ENCODE results near the gene DPEP3. TPM values are rescaled to one million over a fixed set of nuclear protein-coding genes. Genes with fewer than 3 reads are reported as not detected.

The DPEP3 gene
- total RNA-seq, 6 donors from 2014 or later, result 0.15 to 1.0 (median 0.30) TPM; not detected in 2

DNA sequence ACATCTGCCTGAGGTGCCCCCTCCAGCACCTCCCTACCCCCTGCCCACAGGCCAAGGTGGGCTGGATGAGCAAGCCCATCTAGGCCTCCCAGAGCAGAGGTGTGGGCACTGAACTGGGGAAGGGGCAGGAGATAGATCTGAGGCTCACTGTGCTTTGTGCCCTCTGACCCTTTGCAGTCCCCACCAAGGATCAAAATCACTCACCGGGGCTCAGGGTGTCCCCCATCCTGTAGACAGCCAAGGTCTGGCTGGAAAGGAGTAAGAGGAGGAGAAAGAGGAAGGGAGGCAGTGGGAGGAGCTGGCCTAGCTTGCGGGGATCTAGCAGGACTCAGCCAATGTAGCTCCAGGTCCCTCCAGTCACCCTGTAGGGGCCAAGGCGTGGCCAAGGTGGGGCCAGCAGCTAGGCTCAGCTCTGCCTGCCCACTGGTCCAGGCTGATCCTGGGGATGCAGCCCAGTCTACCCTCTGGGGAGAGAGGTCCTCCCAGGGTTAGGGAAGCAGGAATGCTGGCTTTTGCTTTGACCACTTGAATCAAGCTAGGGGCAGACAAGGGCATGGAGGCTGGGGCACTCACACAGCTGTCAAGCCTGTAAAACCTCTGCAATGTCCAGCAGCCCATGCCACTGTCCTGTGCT, 13.6 kb downstream of the DPEP3 start:
- Histone ChIP-seq H3K4me3 (peak overlapping the region; percentile 40 to 99 (median 76)), H3K27ac (peak overlapping the region; percentile 90 to 98 (median 96)), H3K4me1 (peaks cover 42 to 66% (median 51%) of the 10 kb centered on the region in 4 donors), H3K9me3 (no peaks in the 10 kb centered on the region), H3K36me3 (peaks cover 0 to 23% (median 14%) of the 10 kb centered on the region in 4 donors), H3K27me3 (no peaks in the 10 kb centered on the region)
- peak in 1 of 2 donors; percentile 51 for DNase-seq
- TF ChIP-seq EP300 (IDR thresholded peaks at IDR 0.05) (no peak), POLR2A (IDR thresholded peaks at IDR 0.05) (peak in 1 of 4 donors; percentile 15), POLR2AphosphoS5 (IDR thresholded peaks at IDR 0.05) (no peak)
- TF ChIP-seq, protein P1, sequence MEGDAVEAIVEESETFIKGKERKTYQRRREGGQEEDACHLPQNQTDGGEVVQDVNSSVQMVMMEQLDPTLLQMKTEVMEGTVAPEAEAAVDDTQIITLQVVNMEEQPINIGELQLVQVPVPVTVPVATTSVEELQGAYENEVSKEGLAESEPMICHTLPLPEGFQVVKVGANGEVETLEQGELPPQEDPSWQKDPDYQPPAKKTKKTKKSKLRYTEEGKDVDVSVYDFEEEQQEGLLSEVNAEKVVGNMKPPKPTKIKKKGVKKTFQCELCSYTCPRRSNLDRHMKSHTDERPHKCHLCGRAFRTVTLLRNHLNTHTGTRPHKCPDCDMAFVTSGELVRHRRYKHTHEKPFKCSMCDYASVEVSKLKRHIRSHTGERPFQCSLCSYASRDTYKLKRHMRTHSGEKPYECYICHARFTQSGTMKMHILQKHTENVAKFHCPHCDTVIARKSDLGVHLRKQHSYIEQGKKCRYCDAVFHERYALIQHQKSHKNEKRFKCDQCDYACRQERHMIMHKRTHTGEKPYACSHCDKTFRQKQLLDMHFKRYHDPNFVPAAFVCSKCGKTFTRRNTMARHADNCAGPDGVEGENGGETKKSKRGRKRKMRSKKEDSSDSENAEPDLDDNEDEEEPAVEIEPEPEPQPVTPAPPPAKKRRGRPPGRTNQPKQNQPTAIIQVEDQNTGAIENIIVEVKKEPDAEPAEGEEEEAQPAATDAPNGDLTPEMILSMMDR (IDR thresholded peaks at IDR 0.05), result no peak
- peak; percentile 3 to 36 for ATAC-seq (ENCODE audit: low FRiP score in 2 of 2)
- 20 to 47% methylated on average over 1 to 3 of the region's 3 CpGs for whole genome bisulfite sequencing, 2 donors

DNA sequence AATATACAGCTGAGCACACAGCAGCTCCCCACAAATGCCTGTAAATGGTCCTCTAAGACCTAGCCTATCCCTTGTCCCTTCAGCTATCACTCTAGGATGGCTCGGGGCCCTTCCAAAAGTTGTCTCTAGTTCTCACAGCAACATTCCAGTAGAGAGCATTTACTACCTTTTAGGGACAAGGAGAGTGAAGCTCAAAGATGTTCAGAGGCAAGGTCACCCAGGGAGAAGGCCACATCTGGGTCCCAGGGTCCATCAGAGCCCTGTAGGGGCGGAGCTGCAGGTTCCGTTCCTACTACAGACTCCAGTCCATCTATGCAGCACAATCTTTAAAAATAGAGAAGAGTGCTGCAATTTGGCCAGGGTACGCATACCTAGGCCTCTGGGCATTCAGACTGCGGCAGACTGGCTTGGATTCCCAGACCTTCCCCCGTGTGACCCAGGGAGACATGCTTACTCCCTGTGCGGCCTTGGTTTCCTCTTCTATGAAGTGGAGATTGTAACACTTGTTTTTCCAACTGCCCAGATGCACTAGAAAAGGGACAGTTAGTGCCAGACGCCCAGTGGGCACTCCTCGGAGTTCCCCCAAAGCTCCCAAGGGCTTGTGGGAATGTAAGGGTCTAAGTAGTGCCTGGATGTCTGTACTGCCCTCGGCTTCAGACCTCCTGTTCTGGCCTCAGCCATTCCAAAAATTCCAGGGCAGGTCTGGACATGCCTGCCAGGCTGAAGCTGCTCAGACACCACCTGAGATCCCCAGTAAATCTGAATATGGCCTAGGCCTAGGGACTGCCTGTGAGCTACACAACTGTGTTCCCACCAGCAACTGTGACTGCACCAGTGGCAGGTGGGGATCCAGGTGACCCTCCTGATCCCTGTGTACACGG, 14.4 kb downstream of the DPEP3 start:
- H3K4me1 ChIP-seq, result peaks cover 50 to 74% (median 57%) of the 10 kb centered on the region in 4 donors
- peak overlapping the region; percentile 90 to 98 (median 96) for H3K27ac ChIP-seq
- no peak for ATAC-seq (ENCODE audit: low FRiP score in 2 of 2)

DNA sequence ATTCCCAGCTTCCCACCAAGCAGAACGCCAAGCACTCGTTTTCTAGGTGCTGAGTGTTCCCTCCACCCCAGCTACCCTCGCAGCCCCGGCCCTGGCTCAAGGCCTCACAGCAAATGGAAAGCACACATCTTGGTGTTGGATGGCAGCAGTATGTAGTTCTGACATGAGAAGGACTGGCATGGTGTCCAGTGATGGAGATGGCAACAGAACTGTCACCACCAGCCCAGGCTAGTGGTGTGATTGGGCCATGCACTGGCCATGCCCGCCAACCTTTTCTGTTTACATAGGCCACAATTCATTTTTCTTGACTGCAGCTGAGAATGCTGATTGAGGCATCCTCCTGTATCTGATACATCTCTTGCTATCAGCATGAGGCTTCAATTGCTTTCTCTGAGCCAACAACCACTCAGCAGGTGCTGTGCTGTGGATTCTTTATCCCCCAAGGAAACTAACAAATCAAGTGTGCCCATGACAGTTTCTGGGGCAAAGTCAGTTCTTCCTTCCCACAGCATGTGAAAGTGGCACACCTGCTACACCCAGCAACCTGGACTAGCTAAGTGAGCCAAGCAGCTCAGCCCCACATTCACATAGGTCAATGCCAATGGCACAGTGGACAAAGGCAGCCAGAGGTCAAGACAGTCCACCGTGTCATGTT, 15.7 kb downstream of the DPEP3 start:
- Histone ChIP-seq H3K4me3 (no peak overlapping the region), H3K27me3 (no peaks in the 10 kb centered on the region), H3K4me1 (peaks cover 62 to 86% (median 67%) of the 10 kb centered on the region in 4 donors), H3K36me3 (peaks cover 0 to 43% (median 30%) of the 10 kb centered on the region in 4 donors), H3K27ac (peak overlapping the region; percentile 41 to 98 (median 96)), H3K9me3 (no peaks in the 10 kb centered on the region)
- 82 to 88% methylated on average over 6 of the region's 6 CpGs for WGBS, 2 donors
- TF ChIP-seq POLR2A (IDR thresholded peaks at IDR 0.05) (no peak), EP300 (IDR thresholded peaks at IDR 0.05) (no peak), POLR2AphosphoS5 (IDR thresholded peaks at IDR 0.05) (no peak)
- TF ChIP-seq, protein P1 (IDR thresholded peaks at IDR 0.05), result no peak
- DNase-seq (no peak), ATAC-seq (ENCODE audit: low FRiP score in 2 of 2) (no peak)

More for the DNA sequence above, 14.4 kb downstream of the DPEP3 start:
- peaks cover 0 to 31% (median 22%) of the 10 kb centered on the region in 4 donors for H3K36me3 ChIP-seq
- H3K27me3 ChIP-seq, result no peaks in the 10 kb centered on the region
- DNase-seq, result no peak
- WGBS, 2 donors, result 69 to 73% methylated on average over 8 of the region's 11 CpGs
- no peaks in the 10 kb centered on the region for H3K9me3 ChIP-seq
- peak overlapping the region in 3 of 4 donors; percentile 74 to 99 (median 78) for H3K4me3 ChIP-seq
- no peak for TF ChIP-seq EP300 (IDR thresholded peaks at IDR 0.05)

DNA sequence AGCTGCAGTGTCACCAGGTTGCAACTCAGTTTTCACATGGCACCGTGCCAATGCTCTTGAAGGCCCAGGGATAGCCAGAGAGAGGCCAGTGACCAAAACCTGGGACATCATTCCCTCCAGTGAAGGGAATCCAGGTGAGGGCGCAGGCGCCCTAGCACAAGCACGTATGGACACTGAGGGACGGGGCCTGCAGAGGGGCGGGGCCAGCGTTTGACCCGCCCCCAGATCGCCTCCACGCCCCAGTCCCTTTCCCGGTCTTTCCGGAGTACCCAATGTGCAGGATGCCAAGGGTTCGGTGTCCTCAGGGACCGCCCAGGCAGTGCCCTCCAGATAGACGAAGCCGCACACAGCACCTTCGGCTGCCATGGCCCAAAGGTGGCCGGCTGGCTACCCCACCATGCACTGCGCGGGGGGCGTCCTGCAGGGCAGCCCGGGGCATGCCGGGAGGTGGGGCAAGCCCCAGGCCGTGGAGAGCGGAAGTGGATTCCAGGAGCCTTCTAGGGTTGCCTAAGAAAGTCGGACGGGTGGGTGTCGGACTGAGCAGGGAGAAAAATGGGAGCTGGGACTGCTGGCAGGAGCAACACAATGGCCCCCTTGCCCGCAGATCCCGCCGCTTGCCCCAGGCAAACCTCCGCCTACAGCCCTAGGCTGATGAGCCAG, 16.5 kb downstream of the DPEP3 start:
- TF ChIP-seq, protein P1 (IDR thresholded peaks at IDR 0.05), result no peak
- peak in 1 of 2 donors; percentile 15 for TF ChIP-seq POLR2AphosphoS5 (IDR thresholded peaks at IDR 0.05)
- Histone ChIP-seq H3K9me3 (no peaks in the 10 kb centered on the region), H3K27ac (peak overlapping the region; percentile 41 to 97 (median 52)), H3K36me3 (peaks cover 0 to 51% (median 34%) of the 10 kb centered on the region in 4 donors), H3K4me3 (peak overlapping the region in 1 of 4 donors; percentile 6), H3K27me3 (no peaks in the 10 kb centered on the region), H3K4me1 (peaks cover 70 to 86% (median 71%) of the 10 kb centered on the region in 4 donors)
- peak in 1 of 2 donors; percentile 78 for DNase-seq
- ATAC-seq (ENCODE audit: low FRiP score in 2 of 2), result no peak
- 76 to 80% methylated on average over 15 to 31 of the region's 32 CpGs for WGBS, 2 donors
